IPS-NIHi11 (cell line): Measurements from ENCODE around the gene TIMM9.
A peak's percentile ranks its signal among the peaks of the same experiment; 100 is the strongest.
"Not testable (repeated sequence)": the region's sequence is repeated elsewhere in the genome, so short reads cannot be mapped to it uniquely, and the experiment has no call there.

ENCODE experiments used
- DNase-seq: peaks from one replicate; pipeline ENCODE4 v3.0.0; 2012; ENCODE audit warnings: mixed read lengths, low spot score

The TIMM9 gene

DNA sequence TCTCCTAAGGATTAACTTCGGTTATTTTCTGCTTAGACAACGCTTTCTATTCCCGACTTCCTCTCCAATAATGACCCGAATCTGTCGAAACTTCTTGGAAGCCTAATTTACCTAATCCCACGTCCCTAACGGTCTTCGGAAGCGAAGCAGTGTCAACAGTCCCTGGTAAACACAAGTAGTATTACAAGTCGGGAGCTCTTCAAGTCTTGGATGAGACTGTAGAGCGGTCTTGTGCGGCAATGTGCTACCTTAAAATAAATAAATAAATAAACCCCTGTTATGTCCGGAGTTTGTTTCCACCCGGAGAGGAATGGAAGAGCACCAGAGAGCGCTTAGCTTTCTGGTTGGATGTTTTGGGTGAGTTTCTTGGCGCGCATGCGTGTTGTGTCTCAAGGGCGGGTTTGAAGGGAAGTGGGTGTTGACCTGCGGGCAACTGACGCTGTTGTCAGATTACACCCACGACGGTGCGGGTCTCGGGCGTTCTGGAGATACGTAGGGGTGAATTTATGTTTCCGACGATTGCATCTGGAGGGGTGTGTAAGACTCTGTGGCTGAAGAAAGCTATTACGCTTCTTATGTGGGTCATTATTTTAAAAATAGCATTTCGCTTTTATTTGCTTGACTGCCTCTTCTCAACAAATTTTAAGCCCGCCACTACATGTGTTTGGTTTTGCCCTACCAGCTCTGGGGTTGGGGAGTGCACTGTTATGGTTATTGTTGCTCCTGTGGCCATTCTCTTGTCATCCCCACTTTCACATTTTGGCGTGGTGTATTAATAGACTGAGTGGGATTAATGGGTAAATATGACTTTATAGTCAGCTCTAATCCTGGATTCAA is at the start of gene TIMM9, which contains the start of gene KIAA0586:
Gene TIMM9 (minus strand): TSS at position 251 of the 837 bp plus-strand sequence. CDS start 15,586 bp downstream, outside the sequence.
Gene KIAA0586 (plus strand): TSS at position 439 of the 837 bp plus-strand sequence. CDS start 546 bp downstream, outside the sequence.
- peak; percentile 96 for DNase-seq

GRCh38 chr14:58476320-58476719 is 49.0 kb upstream of the TIMM9 start:
- no peak for DNase-seq

DNA sequence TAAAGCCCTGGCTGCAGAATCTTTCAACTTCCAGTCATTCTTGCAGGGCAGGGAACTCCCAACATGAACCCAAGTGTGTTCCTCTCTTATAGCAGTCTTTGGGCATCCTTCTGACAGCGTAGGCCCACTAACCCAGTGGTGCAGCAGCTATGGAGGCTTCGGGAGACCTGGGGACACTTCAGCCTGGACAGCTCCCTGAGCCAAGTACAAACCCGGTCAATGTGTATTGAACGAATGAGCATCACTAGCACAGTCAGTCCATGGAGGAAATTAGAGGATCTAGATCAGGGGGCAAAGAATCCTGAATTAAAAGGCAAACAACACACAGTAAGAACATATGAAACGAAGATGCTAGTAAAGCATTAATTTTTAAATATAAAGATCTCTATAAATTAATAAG is 42.0 kb upstream of the TIMM9 start:
- no peak for DNase-seq

- DNase-seq = no peak
Observed at GRCh38 chr14:58467575-58467974, 40.2 kb upstream of the TIMM9 start.

DNA sequence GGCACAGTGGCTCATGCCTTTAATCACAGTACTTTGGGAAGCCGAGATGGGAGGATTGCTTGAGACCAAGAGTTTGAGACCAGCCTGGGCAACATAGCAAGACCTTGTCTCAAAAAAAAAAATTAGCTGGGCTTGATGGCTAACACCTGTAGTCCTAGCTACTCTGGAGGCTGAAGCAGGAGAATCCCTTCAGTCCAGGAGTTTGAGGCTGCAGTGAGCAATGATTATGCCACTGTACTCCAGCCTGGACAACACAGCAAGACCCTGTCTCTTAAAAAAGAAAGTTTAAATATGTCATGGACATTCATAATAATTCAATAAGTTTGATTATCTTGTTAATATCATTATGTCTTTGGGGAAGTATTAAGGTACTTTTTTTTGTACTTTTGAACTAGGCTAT is 39.1 kb upstream of the TIMM9 start:
- DNase-seq = no peak

DNA sequence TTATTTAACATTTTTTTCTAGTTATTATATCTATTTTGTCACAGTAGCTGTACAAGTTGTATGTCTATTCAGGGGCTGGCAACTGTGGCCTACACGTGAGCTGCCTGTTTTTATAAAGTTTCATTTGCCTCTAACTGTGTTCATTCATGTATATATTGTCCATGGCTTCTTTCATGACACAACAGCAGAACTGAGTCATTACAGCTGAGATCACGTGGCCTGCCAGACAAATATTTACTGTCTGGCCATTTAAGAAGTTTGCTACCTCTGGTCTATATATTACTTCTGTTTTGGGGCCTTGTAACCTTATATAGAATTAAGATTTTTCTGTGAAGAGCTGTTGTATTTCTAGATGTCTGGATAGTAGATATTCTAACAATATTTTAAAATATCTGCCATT is 38.1 kb upstream of the TIMM9 start:
- no peak for DNase-seq

GRCh38 chr14:58464652-58465051 is 37.3 kb upstream of the TIMM9 start:
- DNase-seq = no peak

DNA sequence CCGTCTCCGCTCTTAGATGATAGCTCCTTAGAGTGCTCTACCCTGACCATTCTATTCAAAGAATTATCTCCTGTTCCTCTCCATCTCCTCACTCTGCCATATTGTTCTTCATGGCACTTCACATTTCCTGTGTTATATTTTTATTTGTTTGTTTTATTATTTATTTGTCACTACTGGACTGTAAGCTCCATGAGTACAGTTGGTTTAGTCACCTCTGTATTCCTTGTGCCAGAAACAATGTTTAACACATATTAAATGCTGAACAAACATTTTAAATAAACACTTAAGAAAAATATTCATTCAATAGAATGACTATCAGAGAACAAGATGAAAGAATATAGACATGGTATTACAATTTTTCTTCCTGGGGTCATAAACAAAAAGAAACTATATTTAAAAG is 35.8 kb upstream of the TIMM9 start:
- DNase-seq = no peak

DNA sequence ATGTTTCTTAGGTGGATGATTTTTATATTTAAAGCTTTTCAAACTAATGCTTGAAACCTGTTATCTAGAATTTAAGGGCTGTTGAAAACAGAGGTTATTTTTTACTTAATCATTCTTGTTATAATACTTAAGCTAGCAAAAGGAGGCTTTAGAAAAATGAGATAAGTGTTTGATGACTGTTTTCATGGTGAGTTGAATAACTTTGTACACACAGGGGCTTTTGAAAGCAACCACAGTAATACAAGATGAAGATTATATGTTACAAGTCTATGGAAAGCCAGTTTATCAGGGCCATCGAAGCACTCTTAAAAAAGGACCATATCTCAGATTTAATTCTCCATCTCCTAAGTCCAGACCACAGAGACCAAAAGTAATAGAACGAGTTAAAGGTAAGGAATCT is 33.4 kb upstream of the TIMM9 start:
- no peak for DNase-seq

DNA sequence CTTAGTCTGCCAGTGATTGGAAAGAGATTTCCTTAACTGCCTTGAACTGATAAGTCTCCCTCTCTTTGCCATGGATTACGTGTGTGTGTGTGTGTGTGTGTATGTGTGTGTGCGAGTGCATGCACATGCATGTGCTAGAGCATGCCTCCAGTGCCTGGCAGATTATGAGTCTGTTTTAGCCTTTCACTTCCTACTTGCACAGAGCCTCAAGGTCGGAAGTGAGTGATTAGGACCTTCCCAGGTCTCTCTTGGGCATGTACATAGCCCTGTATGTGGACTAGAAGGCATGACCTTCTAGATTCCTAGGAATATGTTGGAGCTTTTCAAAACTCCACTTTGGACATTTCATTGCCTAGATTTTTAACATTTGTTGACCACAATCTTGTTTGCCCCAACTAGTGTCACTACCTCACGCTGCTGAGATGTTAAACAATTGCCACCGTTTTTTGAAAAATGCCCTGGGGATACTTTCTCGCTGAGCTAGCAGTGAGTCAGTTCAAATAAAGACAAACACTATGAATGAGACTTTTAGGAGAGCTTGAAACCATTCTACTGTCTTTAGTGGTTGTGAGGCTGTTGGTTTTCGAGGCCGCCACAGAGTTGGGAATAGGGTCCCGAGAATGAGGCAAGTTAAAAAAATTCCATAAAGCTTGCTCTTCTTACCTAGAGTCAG is 28.4 kb upstream of the TIMM9 start:
- DNase-seq = no peak

DNA sequence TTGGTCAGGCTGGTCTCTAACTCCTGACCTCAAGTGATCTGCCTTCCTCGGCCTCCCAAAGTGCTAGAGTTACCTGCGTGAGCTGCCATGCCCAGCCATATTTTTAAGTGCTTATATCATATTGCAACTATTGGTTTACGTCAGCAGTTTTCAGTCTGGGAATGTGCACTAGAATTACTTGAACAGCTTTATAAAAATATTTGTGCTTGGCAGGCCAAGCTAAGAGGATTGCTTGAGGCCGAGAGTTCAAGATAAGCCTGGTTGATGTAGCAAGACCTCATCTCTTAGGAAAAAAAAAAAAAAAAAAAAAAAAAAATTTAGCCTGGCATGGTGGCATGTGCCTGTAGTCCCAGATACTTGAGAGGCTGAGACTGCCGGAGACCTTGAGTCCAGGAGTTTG is 17.3 kb upstream of the TIMM9 start:
- no peak for DNase-seq

GRCh38 chr14:58439476-58439875 is 12.1 kb upstream of the TIMM9 start:
- DNase-seq = no peak

- no peak for DNase-seq
Observed at GRCh38 chr14:58430156-58430555, 2.8 kb upstream of the TIMM9 start.

GRCh38 chr14:58428118-58428683 is 870 bp upstream of the TIMM9 start:
- DNase-seq = peak; percentile 40

DNA sequence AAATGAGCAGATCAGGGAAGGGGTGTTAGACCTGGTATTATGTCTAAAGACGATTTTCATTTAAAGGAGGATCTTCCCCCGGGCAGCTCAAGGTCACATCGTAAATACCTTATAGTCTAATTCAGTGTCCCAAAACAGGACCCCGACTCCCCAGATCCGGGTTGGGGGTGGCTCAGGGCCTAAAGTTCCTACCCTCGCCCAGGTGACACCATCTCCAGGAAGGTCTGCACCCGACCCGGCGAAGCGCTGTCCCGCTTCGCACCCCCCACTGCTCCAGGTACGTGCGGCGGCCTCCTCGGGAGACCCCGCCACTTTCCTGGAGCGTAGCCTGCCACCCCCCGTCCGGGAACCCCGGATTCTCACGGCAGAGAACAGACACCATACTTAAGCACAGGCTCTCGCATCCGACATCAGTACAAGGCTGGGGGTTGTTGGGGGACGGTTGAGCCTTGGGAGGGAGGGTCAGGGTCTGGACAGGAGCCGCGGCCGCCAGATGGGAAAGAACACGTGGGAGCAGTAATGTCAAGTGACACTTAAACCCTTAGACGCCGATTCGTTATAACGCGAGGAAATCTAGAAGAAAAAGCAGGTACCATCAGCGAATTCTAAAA is 556 bp downstream of the TIMM9 start:
- peak; percentile 73 for DNase-seq

- DNase-seq = not testable (repeated sequence)
Observed at GRCh38 chr14:58416934-58417333, 10.4 kb downstream of the TIMM9 start.

GRCh38 chr14:58415636-58416547 is 11.4 kb downstream of the TIMM9 start:
- no peak for DNase-seq

DNA sequence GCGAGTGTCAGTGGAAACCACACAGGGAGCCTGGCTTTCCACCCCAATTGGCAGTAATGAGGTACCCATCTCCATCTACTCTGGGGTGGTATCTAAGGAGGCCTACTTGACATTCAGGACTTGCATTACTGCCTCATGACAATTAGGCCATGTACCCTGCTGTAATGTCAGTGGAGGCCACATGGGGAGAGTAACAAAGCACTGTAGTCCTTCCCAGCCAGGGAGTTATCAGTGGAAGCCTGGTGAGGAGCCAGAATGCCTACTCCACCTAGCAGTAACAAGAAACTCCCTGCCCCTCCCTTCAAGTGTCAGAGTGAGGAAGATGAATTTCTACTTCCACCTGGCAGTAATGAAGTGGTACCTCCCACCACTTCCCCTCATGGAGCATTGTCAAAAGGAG is 12.5 kb downstream of the TIMM9 start:
- DNase-seq = peak; percentile 10

GRCh38 chr14:58408681-58409215 is 18.6 kb downstream of the TIMM9 start:
- DNase-seq = no peak

DNA sequence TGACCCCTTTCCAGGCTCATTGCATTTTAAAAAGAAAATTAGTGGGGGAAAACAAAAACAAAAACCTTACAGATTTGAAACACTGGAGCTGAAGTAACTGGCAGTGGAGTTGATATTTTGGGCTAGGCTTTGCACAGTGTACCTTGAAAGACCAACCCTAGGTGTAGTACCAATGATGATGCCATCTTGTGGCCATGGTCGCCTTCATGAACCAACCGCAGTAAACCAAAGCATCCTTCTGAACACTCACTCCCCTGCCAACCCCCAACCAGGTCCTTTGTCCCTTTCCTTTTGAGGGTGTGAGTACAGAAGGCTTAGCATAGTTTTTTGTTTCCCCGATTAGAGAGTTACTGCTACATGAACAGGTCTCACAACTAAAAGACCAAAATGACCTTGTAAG is 25.7 kb downstream of the TIMM9 start:
- DNase-seq = peak; percentile 11

DNA sequence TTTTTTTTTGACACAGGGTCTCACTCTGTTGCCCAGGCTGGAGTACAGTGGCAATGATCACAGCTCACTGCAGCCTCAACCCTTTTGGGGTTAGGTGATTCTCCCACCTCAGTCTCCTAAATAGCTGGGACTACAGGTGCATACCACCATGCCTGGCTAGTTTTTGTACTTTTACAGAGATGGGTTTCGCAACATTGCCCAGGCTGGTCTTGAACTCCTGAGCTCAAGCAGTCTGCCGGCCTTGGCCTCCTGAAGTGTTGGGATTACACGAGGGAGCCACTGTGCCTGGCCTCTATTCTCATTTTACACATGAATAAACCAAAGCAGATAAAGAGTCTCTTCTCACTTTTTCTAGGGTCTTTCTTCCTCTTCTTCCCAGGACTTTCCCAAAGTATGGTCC is 28.4 kb downstream of the TIMM9 start:
- DNase-seq = no peak
